ENCODE data around the gene SLC35E4. TPM values are rescaled to one million over a fixed set of nuclear protein-coding genes. Genes with fewer than 3 reads are reported as not detected.

Gene SLC35E4
- total RNA-seq, 4 donors from 2014 or later: 6.1 to 15.0 (median 7.3) TPM

DNA sequence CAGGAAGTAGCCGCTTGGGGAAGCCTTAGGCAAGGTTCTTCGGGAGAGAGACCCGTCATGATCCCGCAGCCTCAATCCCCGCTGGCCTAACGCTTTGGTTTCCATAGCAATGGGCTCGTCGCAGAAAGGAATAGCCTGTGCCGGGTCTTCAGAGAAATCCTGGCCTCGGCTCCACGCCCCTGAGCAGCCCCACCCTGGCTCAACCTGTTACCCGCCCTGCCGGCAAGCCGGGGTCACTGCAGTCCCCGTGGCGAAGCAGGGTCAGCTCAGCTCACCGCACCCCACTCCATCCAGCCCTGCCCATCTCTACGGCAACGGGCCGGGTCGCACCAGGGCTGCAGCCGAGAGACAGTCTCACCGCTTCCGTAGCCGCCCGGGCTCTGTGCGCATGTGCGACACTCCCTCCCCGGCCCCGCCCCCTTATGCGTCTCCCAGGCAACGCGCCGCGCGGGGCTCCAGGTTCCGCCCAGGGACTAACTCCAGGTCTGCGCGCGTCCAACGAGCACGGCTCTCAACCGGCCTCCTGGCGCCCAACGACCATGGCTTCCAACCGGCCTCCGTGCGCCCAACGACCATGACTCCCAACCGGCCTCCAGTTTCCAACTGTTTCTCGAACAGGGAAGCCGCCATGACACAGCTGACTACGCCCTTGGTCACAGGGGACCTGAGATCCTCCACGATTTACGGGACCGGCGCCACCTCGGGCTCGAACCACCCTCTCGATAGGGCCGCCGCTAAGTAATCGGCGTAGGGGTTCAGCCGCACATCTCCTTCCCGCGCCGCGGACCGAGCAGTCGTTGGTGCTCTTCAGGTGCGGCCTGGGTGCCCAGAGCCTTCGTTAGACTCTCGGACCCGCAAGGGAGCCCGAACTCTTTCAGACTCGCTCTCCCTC, 32.2 kb downstream of the SLC35E4 start, which contains the start of gene DUSP18:
TSS of gene DUSP18 (minus strand) at position 382 of the 892 bp plus-strand sequence. CDS start 3,872 bp downstream, outside the sequence.
- peak within 1 kb of the TSS; percentile 61 to 85 (median 72) for H3K4me3 ChIP-seq
- peaks cover 0 to 23% (median 11%) of the 10 kb centered on the region in 4 donors for H3K4me1 ChIP-seq
- peaks cover 0 to 18% (median 4%) of the 10 kb centered on the region in 3 donors for H3K36me3 ChIP-seq
- peak; percentile 91 for DNase-seq (ENCODE audit: low spot score in 2 of 2)
- TF ChIP-seq POLR2A (IDR thresholded peaks at IDR 0.05) (peak; percentile 10 to 53), EP300 (IDR thresholded peaks at IDR 0.05) (peak; percentile 50 to 77)
- TF ChIP-seq, protein P1, sequence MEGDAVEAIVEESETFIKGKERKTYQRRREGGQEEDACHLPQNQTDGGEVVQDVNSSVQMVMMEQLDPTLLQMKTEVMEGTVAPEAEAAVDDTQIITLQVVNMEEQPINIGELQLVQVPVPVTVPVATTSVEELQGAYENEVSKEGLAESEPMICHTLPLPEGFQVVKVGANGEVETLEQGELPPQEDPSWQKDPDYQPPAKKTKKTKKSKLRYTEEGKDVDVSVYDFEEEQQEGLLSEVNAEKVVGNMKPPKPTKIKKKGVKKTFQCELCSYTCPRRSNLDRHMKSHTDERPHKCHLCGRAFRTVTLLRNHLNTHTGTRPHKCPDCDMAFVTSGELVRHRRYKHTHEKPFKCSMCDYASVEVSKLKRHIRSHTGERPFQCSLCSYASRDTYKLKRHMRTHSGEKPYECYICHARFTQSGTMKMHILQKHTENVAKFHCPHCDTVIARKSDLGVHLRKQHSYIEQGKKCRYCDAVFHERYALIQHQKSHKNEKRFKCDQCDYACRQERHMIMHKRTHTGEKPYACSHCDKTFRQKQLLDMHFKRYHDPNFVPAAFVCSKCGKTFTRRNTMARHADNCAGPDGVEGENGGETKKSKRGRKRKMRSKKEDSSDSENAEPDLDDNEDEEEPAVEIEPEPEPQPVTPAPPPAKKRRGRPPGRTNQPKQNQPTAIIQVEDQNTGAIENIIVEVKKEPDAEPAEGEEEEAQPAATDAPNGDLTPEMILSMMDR (IDR thresholded peaks at IDR 0.05): peak in 4 of 5 experiments; percentile 20 to 47 (median 34)
- no peaks in the 10 kb centered on the region for H3K9me3 ChIP-seq
- no peaks in the 10 kb centered on the region for H3K27me3 ChIP-seq
- 0 to 1% methylated on average over 48 to 64 of the region's 77 CpGs for WGBS, 2 donors
- peak within 1 kb of the TSS in 2 of 4 donors; percentile 52 to 74 for H3K27ac ChIP-seq

DNA sequence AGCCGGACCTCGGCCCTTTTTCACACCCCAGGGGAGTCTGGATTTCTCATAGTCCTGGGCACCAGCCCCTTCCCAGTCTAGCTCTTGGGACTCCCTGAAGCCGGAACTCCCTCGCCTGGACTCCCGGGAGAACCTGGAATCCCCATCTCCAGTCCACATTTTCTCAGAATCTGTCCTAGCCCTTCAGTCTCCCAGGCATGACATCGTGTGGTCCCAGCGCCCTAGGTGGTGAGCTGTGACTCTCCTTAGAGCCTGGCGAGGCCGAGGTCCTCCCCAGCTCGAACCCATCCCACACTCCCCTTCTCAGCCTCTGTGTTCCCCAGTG, 32.8 kb downstream of the SLC35E4 start:
- Histone ChIP-seq H3K27ac (peak overlapping the region in 2 of 4 donors; percentile 52 to 74), H3K9me3 (no peaks in the 10 kb centered on the region), H3K4me3 (peak overlapping the region; percentile 61 to 85 (median 72)), H3K27me3 (no peaks in the 10 kb centered on the region), H3K4me1 (peaks cover 0 to 23% (median 11%) of the 10 kb centered on the region in 4 donors), H3K36me3 (peaks cover 0 to 12% (median 1%) of the 10 kb centered on the region in 3 donors)
- DNase-seq (ENCODE audit: low spot score in 2 of 2): no peak
- 27 to 35% methylated on average over 10 of the region's 10 CpGs for WGBS, 2 donors
- no peak for TF ChIP-seq EP300 (IDR thresholded peaks at IDR 0.05)

DNA sequence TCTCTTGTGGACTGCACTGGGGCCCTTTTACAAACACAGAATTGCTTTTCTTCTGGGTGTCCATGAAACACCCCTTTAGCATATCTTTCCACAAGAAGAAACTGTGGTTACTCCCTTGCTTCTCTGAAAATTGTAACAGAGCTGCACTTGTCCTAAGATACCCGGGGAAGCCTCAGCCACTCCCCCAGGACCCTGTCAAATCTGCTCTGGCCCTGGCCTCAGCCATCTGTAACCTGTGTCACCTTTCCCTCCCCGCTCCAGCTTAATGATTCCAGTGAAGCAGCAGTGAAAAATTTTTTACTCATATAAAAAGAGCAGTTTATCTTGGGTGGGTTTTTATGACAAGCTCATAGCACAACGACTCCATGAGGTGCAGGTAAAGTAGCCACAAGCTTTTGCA, 35.5 kb downstream of the SLC35E4 start:
- H3K27me3 ChIP-seq: no peaks in the 10 kb centered on the region
- H3K4me3 ChIP-seq: no peak overlapping the region
- no peaks in the 10 kb centered on the region for H3K9me3 ChIP-seq
- DNase-seq (ENCODE audit: low spot score in 2 of 2): no peak
- H3K4me1 ChIP-seq: peaks cover 0 to 16% (median 9%) of the 10 kb centered on the region in 4 donors
- TF ChIP-seq, protein P1 (IDR thresholded peaks at IDR 0.05): no peak
- no peak for TF ChIP-seq POLR2A (IDR thresholded peaks at IDR 0.05)
- TF ChIP-seq EP300 (IDR thresholded peaks at IDR 0.05): no peak
- H3K36me3 ChIP-seq: no peaks in the 10 kb centered on the region
- no peak overlapping the region for H3K27ac ChIP-seq
- WGBS, 2 donors: 53 to 65% methylated on average over 3 of the region's 3 CpGs

DNA sequence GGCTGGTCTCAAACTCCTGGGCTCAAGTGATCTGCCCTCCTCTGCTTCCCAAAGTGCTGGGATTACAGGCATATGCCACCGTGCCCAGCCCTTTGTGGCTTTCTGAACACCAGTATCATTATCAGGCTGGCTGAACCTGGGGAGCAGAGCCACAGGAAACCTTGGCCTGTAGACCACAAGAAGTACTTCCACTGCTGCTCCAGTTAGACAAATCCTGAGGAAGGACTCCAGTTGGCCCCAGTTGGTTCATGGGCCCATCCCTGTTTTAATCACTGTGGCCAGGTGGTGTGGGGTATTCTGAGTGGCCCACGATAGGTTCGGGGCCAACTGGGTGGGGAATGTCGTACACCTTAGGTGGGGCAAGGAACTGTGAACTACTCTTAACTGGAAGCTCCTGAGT, 37.6 kb downstream of the SLC35E4 start:
- Histone ChIP-seq H3K4me1 (peaks cover 0 to 5% (median 2%) of the 10 kb centered on the region in 4 donors), H3K4me3 (no peak overlapping the region), H3K27ac (no peak overlapping the region), H3K9me3 (no peaks in the 10 kb centered on the region), H3K27me3 (no peaks in the 10 kb centered on the region), H3K36me3 (no peaks in the 10 kb centered on the region)
- TF ChIP-seq POLR2A (IDR thresholded peaks at IDR 0.05) (no peak), EP300 (IDR thresholded peaks at IDR 0.05) (no peak)
- TF ChIP-seq, protein P1 (IDR thresholded peaks at IDR 0.05): no peak
- DNase-seq (ENCODE audit: low spot score in 2 of 2): no peak
- 83 to 91% methylated on average over 4 of the region's 4 CpGs for WGBS, 2 donors

DNA sequence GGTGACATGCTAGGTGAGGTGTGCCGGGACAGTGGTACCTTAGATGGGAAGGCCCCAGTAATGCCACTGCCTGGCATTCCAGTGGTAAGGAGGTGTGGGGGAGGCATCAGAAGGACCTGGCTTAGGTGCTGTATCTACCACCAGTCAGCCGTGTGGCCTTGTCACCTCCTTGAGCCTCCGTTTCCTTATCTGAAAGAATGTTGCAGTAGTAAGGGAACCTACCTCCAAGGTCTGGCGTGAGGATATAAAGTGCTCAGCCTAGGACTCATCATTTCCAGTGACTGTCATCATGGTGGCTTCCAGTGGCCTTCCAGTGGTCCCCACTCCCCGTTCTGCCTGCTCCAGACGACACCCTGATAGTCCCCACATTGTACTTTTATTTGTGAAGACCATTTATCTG, 38.9 kb downstream of the SLC35E4 start:
- TF ChIP-seq, protein P1 (IDR thresholded peaks at IDR 0.05): no peak
- TF ChIP-seq POLR2A (IDR thresholded peaks at IDR 0.05) (no peak), EP300 (IDR thresholded peaks at IDR 0.05) (no peak)
- Histone ChIP-seq H3K9me3 (no peaks in the 10 kb centered on the region), H3K27me3 (no peaks in the 10 kb centered on the region), H3K36me3 (no peaks in the 10 kb centered on the region), H3K4me3 (no peak overlapping the region), H3K4me1 (peaks cover 0 to 7% (median 0%) of the 10 kb centered on the region in 4 donors), H3K27ac (no peak overlapping the region)
- no peak for DNase-seq (ENCODE audit: low spot score in 2 of 2)
- 79 to 93% methylated on average over 6 of the region's 6 CpGs for WGBS, 2 donors

All from tibial nerve (tissue), 4 donors.